Raji (cell line): ENCODE measurements around the gene SLC17A4.

Source experiments
- POLR2A ChIP-seq: IDR thresholded peaks from 2 replicates; pipeline ENCODE4 v1.6.1; 2011; ENCODE audit warnings: low read depth, low read length, control low read depth; ENCODE audit not compliant: insufficient read depth

The SLC17A4 gene

DNA sequence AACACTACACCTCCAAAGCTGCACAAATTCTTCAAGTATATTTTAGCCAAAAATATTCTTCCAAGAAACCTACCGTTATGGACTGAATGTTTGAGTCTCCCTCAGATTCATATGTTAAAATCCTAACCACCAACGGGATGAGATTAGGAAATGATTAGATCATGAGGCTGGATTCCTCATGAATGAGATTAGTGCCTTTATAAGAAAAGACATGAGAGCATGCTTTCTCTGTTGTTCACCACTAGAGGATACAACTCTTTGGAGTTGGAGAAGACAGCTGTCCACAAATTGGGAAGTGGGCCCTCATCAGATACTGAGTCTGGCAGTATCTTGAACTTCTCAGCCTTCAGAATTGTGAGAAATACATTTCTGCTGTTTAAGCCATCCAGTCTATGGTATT lies 7.1 kb upstream of the SLC17A4 start:
- no peak for TF ChIP-seq POLR2A

DNA sequence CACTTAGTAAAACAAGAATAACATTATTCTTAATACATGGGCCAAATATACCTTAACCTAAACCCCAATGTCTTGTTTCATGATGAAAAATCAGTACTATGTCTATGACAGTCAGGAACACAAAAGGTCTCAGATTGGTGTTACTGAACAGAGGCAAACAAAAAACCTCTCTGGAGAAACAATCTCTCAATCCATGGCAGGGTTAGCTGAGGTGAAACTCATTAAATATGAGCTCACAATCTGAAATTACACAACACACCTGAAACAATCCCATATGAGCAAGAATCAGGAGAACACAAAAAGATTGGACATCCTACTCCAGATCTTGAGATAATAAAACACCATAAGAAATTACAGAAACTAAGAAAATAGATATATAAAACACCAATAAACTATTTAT lies 6.5 kb upstream of the SLC17A4 start:
- TF ChIP-seq POLR2A = no peak

DNA sequence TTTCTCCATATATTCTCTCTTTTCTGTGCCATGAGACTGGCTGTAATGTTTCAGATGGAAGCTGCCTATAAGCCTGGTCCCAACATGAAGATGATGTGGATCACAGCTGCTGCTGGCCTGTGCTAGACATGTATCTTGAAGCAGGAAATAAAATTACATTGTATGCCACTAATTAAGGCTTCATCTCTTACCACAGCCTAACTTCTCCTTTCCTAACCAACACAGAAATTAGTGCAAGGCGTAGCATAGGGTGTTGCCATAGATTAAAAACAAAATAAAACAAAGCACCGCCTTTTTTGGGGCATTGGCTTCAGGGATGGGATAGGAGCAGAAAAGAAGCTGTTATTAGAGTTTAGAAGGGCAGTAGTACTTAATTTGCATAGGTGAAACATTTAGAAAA lies 4.7 kb upstream of the SLC17A4 start:
- no peak for TF ChIP-seq POLR2A

DNA sequence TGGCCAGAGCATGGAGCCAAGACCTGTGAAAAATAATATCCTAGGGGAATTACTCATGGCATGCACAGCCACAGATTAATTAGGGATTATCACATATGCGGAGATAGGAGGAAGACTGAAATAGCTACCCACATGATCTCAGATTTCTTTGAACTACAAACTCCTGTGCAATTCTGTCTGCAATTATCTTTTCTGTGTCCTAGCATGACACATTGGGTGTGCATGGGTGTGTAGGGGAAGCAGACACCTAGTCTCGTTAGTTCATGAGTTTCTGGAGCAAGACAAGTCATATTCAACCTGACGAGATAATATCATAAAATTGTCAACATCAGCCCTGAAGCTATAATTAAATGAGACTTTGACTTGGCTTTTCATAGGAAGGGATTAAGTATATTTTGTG lies 3.6 kb upstream of the SLC17A4 start:
- TF ChIP-seq POLR2A = no peak

DNA sequence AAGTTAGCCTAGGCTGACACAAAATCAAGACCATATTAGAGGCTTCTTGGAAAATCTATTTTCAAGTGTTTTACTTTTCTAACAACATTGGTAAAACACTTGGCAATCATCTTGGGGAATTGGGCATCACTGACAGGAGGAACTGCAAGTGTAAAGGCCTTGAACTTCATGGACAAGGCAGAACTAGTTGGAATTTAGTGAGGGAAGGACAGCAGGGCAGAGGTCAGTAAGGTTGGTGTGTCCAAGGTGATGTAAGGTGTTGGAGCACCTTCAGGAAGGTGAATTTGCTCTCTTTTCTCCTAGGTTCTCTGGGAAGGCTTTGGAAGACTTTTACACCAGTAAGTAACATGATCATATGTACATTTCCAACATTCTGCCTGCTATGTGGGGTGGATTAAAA lies 1.5 kb upstream of the SLC17A4 start:
- TF ChIP-seq POLR2A = no peak

DNA sequence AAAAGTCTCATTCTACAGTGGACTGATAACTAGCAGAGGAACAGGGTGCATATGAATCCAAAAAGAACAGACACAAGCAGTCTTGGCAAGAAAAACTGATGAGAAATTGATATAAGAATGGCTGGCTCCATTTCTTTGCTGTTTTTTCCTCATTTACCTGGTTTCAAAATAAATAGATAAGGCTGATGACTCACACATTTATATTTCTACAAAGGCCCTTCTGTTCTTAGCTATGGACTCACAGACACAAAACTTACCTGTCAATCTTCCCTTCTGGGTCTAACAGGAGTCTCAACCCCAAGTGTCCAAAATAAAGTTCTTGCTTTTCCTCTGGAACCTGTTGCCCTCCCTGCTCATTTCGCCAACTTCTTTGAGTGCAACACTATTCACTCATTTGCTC lies 941 bp downstream of the SLC17A4 start:
- TF ChIP-seq POLR2A = no peak

DNA sequence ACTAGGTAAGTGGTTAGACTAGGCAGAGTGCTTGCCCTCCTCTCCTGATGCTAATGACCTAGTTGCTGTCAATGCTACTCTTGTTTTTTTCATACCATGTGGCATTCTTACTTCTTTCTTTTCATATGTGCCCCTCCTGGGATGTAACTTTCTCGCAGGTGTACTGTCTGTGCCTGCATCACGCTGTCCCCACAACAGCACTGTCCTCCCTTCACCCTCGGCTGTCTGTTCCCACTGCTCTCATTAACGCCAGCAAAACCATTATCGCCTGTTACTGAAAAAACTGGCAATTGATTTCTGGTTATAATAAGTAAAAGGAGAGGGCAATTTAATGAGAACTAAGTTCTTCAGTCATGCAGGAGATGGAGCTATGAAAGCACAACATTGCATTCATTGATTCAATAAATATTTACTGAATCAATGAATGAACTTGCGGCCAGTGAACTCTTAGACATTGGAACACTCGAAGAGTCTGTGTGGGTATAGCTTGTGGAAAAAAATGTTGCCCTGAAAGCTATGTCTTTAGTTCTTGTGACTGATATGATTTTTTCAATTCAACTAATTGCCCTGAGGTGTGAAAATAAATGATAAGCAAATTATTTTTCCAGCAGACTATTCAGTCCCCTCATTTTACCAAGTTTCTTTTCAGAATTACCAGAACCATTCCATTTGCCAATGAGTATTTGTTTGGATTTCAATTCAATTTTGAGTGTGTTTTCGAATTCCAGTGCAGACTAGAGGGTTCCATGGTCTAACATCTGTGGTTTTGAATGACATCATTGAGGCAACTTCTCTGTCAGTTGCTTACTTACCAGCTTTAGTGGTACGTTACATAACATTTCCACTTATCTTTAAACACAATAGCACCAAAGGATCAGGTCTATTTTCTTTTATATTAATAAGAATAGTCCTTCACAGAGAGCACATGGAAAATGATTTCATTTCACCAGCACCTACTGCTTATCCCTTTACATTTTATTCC lies 2.1 kb downstream of the SLC17A4 start:
- TF ChIP-seq POLR2A = no peak

DNA sequence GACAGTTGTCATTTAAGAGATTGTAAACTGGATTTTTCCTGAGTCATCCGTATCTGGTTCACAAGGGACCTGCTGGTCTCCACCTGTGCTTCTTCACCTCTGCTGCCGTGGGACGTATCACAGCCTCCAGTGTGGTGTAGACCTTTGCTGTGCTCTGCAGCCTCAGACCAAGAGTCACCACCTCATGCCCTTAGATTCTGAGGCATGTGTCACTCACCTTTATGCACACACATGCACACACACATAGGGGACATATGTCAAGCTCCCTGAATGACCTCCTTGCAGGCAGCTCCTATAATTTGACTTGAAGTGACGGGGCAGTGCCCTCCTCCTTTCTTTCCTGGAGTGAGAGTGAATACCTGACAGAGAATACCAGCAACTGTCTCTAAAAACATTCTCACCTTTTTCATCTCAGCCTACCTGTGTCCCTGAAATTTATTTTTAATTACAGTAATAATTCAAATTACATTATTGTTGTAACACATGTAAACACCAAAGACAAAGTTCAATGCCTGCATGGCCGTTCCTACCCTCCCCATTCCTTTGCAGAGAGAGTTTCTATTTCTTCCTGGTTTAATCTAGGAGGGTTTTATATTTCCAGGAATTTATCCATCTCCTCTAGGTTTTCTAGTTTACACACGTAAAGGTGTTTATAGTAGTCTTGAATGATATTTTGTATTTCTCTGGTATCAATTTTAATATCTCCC lies 3.5 kb downstream of the SLC17A4 start:
- no peak for TF ChIP-seq POLR2A

DNA sequence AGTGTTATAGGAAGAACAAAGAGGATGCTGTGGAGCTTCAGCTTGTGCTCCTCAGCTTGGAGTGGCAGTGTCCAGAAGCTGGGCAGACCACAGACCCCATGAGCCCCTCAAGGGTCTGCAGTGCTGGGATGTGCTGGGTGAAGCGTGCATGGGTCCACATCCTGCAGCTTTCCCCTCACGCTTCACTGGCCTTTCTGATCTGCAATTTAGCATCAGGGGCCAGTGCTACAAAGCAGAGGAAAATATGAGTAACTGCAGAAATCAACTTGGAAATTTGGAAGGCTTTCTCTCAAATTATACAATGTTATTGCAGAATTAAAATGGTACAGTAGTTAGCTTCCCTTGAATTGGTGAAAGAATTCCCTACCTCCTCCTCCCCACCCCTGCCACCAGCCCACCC lies 10.1 kb downstream of the SLC17A4 start:
- TF ChIP-seq POLR2A = no peak

DNA sequence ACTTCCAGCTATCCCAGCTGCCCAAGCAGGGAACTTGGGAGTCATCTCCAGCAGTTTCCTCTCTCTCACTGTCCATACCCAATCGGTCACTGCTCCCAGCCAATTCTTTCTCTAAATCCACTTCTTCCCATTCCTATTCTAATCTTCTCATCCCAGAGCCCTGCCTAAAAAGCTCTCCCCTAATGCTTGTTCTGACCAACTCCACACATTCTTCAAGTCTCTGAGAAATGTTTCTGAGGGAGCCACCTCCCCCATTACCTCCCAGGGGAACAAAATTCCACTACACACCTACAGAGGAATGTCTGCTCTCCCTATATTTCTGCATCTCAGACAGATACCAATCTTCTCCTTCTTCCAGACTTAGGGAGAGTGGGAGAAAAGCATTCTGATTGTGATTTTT lies 14.0 kb downstream of the SLC17A4 start:
- no peak for TF ChIP-seq POLR2A

DNA sequence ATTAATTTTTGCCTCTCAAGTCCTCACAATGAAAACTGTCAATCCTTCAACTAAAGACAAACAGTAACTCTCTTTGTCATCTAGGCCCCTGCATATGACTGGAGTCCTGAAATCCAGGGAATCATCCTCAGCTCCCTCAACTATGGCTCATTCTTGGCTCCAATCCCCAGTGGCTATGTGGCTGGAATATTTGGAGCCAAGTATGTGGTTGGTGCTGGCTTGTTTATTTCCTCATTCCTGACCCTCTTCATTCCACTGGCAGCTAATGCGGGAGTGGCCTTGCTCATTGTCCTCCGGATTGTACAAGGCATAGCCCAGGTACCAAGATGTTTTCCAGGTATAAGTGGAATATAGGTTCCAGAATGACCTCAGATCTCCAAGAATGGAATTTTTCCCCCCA lies 15.4 kb downstream of the SLC17A4 start:
- no peak for TF ChIP-seq POLR2A

DNA sequence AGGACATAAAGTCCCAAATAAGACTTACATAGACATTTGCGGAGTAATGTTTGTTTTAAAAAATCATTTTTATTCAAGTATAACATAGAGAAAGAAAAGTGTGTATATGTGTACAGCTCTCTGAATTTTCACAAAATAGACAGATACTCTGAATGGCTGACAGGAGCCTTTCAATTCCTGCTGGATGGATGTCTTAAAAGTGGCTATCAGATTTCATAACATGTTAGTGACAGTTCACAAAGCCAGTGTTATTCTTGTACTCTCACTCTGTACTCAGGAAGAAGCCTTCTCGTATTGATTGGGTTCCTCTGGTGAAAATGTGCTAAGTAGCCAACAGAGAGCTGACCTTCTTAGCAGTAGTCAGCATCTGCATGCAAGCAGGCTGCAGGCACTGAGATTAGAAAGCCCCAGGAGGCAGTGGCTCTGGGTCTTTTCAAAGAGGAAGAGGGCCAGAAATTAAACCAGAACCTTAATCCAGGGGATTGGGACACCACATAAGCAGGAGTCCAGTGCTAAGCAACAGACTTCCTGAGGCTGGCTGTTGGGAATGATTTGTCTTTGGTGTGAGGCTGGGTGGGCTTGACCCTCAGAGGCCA lies 19.7 kb downstream of the SLC17A4 start:
- no peak for TF ChIP-seq POLR2A

DNA sequence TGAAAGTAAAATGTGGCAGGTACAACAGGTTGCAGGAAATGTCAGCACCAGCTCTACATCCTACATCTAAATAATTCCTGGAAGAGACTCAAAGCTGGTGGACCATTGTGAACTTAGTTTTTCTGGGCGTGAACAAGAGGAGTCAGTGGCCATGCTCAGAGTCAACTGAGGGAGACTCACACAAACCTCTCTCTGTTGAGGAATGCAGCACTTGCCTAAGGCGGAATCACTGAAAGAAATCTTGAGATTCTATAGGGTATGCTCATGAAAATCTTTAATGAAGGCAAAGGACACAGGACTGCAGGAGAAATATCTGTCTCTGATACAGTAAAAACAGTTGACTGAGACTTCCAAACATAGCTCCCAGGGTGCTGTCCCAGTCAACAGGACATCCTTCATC lies 22.5 kb downstream of the SLC17A4 start:
- TF ChIP-seq POLR2A = no peak

DNA sequence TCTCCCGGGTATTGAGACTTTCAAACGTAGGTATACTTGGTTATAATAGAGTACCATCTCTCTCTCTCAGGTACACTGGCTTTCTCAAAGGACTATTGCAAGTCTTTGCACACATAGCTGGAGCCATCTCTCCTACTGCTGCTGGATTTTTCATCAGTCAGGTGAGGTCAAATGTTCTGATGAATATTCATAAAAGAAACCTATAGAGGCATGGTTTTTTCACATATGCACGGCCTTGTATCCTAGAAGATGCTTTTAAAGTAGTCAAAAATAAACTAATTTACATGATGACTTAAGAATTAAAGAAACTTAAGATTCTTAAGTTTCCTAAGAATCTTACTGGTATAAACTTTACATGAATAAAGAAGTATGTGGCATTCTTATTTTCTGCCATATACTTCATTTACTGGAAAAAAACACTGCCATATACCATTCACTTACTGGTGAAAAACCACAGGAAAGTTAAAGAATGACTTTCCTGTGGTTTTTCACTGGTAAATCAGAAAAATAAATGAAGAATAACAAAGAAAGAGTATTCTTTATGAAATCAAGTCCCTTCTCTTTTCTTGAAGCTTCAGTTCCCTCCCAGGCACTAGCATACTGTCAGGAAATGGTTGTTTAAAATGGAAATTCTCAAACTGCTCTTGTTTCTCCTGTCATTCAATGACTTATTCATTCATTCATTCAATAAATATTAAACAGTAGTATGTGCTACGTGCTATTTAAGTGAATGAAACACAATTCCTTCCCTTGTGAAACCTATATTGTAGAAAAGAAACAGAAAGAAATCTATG lies 23.5 kb downstream of the SLC17A4 start:
- no peak for TF ChIP-seq POLR2A

DNA sequence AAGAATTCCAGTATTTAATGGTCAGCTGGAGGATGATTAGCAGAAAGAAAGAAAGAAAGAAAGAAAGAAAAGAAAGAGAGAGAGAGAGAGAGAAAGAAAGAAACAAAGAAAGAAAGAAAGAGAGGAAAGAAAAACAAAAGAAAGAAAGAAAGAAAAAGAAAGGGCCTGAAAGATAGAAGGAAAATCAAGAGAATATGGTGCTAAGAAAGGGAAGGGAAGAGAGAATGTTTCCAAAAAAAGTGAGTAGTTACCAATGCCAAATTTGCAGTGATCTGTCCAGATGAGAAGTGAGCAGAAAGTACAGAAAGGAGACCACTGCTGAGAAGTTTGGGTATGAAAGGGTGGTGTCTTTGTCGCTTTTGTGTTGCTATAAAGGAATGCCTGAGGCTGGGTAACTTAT lies 26.6 kb downstream of the SLC17A4 start:
- TF ChIP-seq POLR2A = no peak
